ENCODE results near the gene MLKL. TPM values are rescaled to one million over a fixed set of nuclear protein-coding genes. Genes with fewer than 3 reads are reported as not detected.

Gene MLKL
- total and polyA plus RNA-seq, 2 experiments from 2014 or later, result 0.18 TPM; not detected in 1

DNA sequence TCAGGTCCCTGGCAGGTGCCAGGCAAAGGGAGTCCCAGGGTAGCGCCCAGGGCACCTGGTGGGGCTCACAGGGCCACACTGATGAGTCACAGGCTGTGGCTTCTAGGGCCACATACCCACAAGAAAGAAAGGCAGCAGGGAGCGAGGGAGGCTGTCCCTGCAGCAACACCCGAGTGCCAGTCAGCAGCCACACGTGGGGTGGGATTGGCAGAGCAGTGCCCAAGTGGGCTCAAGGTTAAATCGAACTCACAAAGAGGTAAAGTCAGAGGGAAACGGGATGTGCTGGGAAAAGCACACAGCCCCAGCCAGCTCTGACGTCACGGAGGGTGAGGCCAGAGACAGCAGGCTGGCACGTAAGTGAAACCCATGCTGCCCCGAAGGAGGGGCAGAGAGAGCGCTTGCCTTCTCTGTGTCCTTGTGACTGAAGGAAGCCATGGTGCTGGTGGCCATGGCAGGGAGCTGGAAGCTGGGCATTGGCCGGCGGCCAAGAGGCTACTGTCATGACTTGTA is 40.2 kb upstream of the MLKL start:
- H3K27me3 ChIP-seq, result no peaks in the 10 kb centered on the region
- H3K36me3 ChIP-seq, result no peaks in the 10 kb centered on the region
- no peaks in the 10 kb centered on the region for H3K4me1 ChIP-seq (ENCODE audit: low read depth)
- H3K9me3 ChIP-seq (ENCODE audit: low read depth), result no peaks in the 10 kb centered on the region
- DNase-seq (ENCODE audit: low read depth in 1 of 2, low spot score in 1 of 2), result no peak
- H3K4me3 ChIP-seq, result no peak overlapping the region
- TF ChIP-seq, protein P1, sequence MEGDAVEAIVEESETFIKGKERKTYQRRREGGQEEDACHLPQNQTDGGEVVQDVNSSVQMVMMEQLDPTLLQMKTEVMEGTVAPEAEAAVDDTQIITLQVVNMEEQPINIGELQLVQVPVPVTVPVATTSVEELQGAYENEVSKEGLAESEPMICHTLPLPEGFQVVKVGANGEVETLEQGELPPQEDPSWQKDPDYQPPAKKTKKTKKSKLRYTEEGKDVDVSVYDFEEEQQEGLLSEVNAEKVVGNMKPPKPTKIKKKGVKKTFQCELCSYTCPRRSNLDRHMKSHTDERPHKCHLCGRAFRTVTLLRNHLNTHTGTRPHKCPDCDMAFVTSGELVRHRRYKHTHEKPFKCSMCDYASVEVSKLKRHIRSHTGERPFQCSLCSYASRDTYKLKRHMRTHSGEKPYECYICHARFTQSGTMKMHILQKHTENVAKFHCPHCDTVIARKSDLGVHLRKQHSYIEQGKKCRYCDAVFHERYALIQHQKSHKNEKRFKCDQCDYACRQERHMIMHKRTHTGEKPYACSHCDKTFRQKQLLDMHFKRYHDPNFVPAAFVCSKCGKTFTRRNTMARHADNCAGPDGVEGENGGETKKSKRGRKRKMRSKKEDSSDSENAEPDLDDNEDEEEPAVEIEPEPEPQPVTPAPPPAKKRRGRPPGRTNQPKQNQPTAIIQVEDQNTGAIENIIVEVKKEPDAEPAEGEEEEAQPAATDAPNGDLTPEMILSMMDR (IDR thresholded peaks at IDR 0.05; ENCODE audit: low read depth, low read length), result no peak
- no peak overlapping the region for H3K27ac ChIP-seq

DNA sequence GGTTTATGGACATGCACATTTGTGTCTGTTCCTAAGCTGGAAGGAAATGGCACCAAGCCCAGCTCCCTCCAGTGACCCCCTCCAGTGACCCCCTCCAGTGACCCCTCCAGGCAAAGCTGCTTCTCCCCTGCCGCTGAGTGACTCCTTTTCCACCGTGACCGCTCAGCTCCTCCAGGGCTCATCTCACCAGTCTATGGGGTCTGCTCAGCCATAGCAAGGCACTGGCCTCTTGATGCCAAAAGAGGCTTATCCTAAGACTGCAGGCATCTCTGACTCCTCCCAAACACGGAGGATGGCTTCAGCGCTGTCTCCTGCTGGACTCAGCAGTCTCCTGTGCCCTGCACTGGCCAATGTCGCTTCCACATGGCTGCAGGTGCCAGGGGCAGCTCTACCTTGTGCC is 38.6 kb upstream of the MLKL start:
- no peaks in the 10 kb centered on the region for H3K36me3 ChIP-seq
- no peaks in the 10 kb centered on the region for H3K9me3 ChIP-seq (ENCODE audit: low read depth)
- H3K4me3 ChIP-seq, result no peak overlapping the region
- H3K27me3 ChIP-seq, result no peaks in the 10 kb centered on the region
- no peak overlapping the region for H3K27ac ChIP-seq
- TF ChIP-seq, protein P1 (IDR thresholded peaks at IDR 0.05; ENCODE audit: low read depth, low read length), result no peak
- H3K4me1 ChIP-seq (ENCODE audit: low read depth), result peaks cover 5% of the 10 kb centered on the region
- DNase-seq (ENCODE audit: low read depth in 1 of 2, low spot score in 1 of 2), result no peak

DNA sequence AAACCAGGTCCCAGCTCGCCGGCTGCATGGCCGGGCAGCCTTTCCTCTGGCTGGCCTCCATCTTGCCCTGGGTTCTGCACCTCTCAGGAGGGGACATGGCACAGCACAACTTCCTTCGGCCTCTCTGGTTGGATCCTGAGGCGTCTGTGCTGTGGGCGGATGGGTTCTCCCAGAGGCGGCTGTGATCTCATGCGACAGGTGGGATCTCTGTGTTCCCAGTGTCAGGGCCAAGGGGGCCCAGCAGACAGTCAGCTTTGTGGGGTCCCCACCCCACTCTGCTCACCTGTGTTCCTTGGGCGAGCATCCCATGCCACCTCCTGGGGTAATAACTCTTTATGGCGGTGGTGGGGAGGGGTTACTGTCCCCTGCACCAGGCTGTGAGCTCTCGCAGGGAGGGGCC is 38.2 kb upstream of the MLKL start:
- H3K4me3 ChIP-seq, result no peak overlapping the region
- no peaks in the 10 kb centered on the region for H3K9me3 ChIP-seq (ENCODE audit: low read depth)
- no peaks in the 10 kb centered on the region for H3K36me3 ChIP-seq
- no peak overlapping the region for H3K27ac ChIP-seq
- H3K4me1 ChIP-seq (ENCODE audit: low read depth), result peaks cover 5% of the 10 kb centered on the region
- H3K27me3 ChIP-seq, result no peaks in the 10 kb centered on the region
- DNase-seq (ENCODE audit: low read depth in 1 of 2, low spot score in 1 of 2), result no peak
- TF ChIP-seq, protein P1 (IDR thresholded peaks at IDR 0.05; ENCODE audit: low read depth, low read length), result no peak

DNA sequence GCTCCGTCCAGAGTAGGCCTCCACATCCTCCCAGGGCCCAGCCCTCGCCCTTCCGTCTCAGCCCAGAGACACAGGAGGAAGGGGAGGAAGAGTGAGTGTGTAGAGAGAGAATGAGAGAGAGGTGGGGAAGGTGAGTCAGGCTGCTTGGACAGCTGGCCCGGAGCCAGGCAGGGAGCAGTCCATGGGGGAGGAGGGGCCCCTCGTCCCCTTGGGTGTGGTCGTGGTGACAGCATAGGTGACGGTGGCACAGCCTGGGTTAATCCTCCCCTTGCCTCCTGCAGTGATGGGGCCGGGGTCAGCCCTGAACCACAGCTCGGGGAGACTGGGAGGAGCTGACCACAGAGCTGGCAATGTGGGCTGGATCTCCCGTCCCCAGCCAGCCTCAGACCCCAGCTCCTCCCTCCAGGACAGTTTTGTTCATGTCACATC is 37.5 kb upstream of the MLKL start:
- no peaks in the 10 kb centered on the region for H3K27me3 ChIP-seq
- no peaks in the 10 kb centered on the region for H3K9me3 ChIP-seq (ENCODE audit: low read depth)
- no peaks in the 10 kb centered on the region for H3K36me3 ChIP-seq
- no peak overlapping the region for H3K27ac ChIP-seq
- DNase-seq (ENCODE audit: low read depth in 1 of 2, low spot score in 1 of 2), result no peak
- no peak overlapping the region for H3K4me3 ChIP-seq
- TF ChIP-seq, protein P1 (IDR thresholded peaks at IDR 0.05; ENCODE audit: low read depth, low read length), result no peak
- H3K4me1 ChIP-seq (ENCODE audit: low read depth), result peaks cover 5% of the 10 kb centered on the region

DNA sequence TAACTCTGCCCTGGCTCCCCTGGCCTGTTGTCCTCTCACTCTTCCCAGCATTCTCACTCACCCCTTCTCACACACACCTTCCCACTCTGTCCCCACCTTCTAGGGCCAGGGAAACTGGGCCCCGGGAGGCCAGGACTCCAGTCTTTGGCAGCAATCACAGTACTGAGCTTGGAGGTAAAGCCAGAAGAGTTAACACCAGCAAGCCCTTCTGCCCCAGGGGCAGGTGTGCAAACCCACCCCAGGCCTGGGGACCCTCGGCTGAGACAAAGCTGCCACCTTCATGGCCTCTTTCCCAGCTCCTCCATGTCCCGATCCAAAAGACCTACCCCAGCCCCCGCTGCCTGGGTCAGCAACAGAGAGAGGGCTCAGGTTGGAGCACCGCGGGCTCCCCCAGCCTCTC is 36.9 kb upstream of the MLKL start:
- Histone ChIP-seq H3K27me3 (no peaks in the 10 kb centered on the region), H3K27ac (no peak overlapping the region), H3K4me1 (ENCODE audit: low read depth) (peaks cover 5% of the 10 kb centered on the region), H3K4me3 (no peak overlapping the region), H3K9me3 (ENCODE audit: low read depth) (no peaks in the 10 kb centered on the region), H3K36me3 (no peaks in the 10 kb centered on the region)
- TF ChIP-seq, protein P1 (IDR thresholded peaks at IDR 0.05; ENCODE audit: low read depth, low read length), result no peak
- DNase-seq (ENCODE audit: low read depth in 1 of 2, low spot score in 1 of 2), result no peak
